ENCODE measurements around the gene LEO1.

The LEO1 gene

GRCh38 chr15:51888593-51889195 is 82.9 kb downstream of the LEO1 start:
- no peak for DNase-seq (ENCODE audit: insufficient read length, low spot score)
- FAIRE-seq = no peak
- TF ChIP-seq POLR2A (IDR thresholded peaks at IDR 0.05; ENCODE audit: low read depth, low read length) = no peak
